ENCODE measurements around the gene ZNF319. TPM values are rescaled to one million over a fixed set of nuclear protein-coding genes. Genes with fewer than 3 reads are reported as not detected.

Gene ZNF319
- total RNA-seq, 1 donor from 2014 or later = 11.5 TPM

- H3K4me1 ChIP-seq (ENCODE audit: insufficient read depth, low read length) = no peaks in the 10 kb centered on the region
- no peaks in the 10 kb centered on the region for H3K9me3 ChIP-seq (ENCODE audit: insufficient read depth, low read depth, low read length)
- no peak overlapping the region for H3K27ac ChIP-seq (ENCODE audit: low read depth, low read length)
- H3K79me2 ChIP-seq (ENCODE audit: insufficient read depth, low read length) = no peaks in the 10 kb centered on the region
- Mint-ChIP-seq H3K4me3 (ENCODE audit: unreplicated experiment) (no peak overlapping the region), H3K27me3 (ENCODE audit: low read depth, unreplicated experiment) (peaks cover 2% of the 10 kb centered on the region), H3K9me3 (ENCODE audit: unreplicated experiment) (no peaks in the 10 kb centered on the region), H3K36me3 (ENCODE audit: low read depth, unreplicated experiment) (peaks cover 9% of the 10 kb centered on the region), H3K4me1 (ENCODE audit: low read depth, unreplicated experiment) (no peaks in the 10 kb centered on the region), H3K27ac (ENCODE audit: unreplicated experiment) (no peak overlapping the region)
- H3K27me3 ChIP-seq (ENCODE audit: insufficient read depth, low read length) = no peaks in the 10 kb centered on the region
- no peak for FAIRE-seq
- H3K4me2 ChIP-seq (ENCODE audit: low read length) = no peak overlapping the region
- no peak for TF ChIP-seq CTCF (IDR thresholded peaks at IDR 0.05; ENCODE audit: insufficient read depth, low read depth, low read length)
- no peak for TF ChIP-seq EZH2 (IDR thresholded peaks at IDR 0.05; ENCODE audit: insufficient read depth, low read length)
- no peak for DNase-seq (ENCODE audit: low read depth)
- H3K36me3 ChIP-seq (ENCODE audit: insufficient read depth, low read length) = no peaks in the 10 kb centered on the region
- H3K9ac ChIP-seq (ENCODE audit: low read length) = no peak overlapping the region
- no peaks in the 10 kb centered on the region for H4K20me1 ChIP-seq (ENCODE audit: insufficient read depth, low read length)
- no peak overlapping the region for H3K4me3 ChIP-seq (ENCODE audit: insufficient read depth, low read depth, low read length)
- no peak overlapping the region for H2AFZ ChIP-seq (ENCODE audit: low read depth, low read length)
Observed at GRCh38 chr16:58038219-58038641, 37.8 kb upstream of the ZNF319 start.

DNA sequence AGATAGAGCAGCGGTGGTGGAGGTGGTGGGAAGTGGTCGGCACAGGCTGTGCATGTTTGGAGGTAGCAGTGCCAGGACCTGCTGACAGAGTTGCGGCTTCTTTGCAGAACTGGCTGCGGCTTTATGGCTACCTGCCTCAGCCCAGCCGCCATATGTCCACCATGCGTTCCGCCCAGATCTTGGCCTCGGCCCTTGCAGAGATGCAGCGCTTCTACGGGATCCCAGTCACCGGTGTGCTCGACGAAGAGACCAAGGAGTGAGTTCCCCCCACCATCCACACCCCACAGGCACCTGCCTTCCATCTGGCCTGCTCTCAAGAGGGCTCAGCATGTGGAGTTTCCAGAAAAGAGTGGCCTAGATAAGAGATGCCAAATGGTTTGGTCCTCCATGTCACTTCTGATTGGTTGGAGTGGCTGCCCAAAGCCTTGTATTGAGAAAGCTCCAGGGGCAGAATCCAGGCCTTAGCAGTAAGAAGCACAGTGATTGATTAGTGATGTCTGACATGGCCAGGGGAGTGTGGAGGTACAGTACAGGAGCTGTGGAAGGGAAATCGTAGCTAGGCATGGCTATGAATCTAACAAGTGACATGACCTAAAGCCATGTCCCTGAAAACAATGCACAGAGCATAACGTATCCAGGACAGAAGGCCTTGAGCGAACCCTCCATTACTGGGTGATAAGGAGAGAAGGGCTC lies 37.0 kb upstream of the ZNF319 start:
- Histone ChIP-seq H3K36me3 (ENCODE audit: insufficient read depth, low read length) (no peaks in the 10 kb centered on the region), H3K79me2 (ENCODE audit: insufficient read depth, low read length) (no peaks in the 10 kb centered on the region), H3K9ac (ENCODE audit: low read length) (no peak overlapping the region), H3K4me3 (ENCODE audit: insufficient read depth, low read depth, low read length) (no peak overlapping the region), H3K9me3 (ENCODE audit: insufficient read depth, low read depth, low read length) (no peaks in the 10 kb centered on the region), H3K4me1 (ENCODE audit: insufficient read depth, low read length) (no peaks in the 10 kb centered on the region), H3K27me3 (ENCODE audit: insufficient read depth, low read length) (no peaks in the 10 kb centered on the region), H4K20me1 (ENCODE audit: insufficient read depth, low read length) (no peaks in the 10 kb centered on the region), H2AFZ (ENCODE audit: low read depth, low read length) (no peak overlapping the region), H3K4me2 (ENCODE audit: low read length) (no peak overlapping the region), H3K27ac (ENCODE audit: low read depth, low read length) (no peak overlapping the region)
- DNase-seq (ENCODE audit: low read depth) (no peak), FAIRE-seq (no peak)
- Mint-ChIP-seq H3K4me3 (ENCODE audit: unreplicated experiment) (no peak overlapping the region), H3K36me3 (ENCODE audit: low read depth, unreplicated experiment) (peaks cover 7% of the 10 kb centered on the region), H3K9me3 (ENCODE audit: unreplicated experiment) (no peaks in the 10 kb centered on the region), H3K27me3 (ENCODE audit: low read depth, unreplicated experiment) (peaks cover 2% of the 10 kb centered on the region), H3K4me1 (ENCODE audit: low read depth, unreplicated experiment) (no peaks in the 10 kb centered on the region), H3K27ac (ENCODE audit: unreplicated experiment) (no peak overlapping the region)
- no peak for TF ChIP-seq EZH2 (IDR thresholded peaks at IDR 0.05; ENCODE audit: insufficient read depth, low read length)

GRCh38 chr16:58036943-58037342 lies 36.5 kb upstream of the ZNF319 start:
- FAIRE-seq = no peak
- no peak overlapping the region for H3K27ac Mint-ChIP-seq (ENCODE audit: unreplicated experiment)
- Histone ChIP-seq H3K27ac (ENCODE audit: low read depth, low read length) (no peak overlapping the region), H2AFZ (ENCODE audit: low read depth, low read length) (no peak overlapping the region), H3K4me1 (ENCODE audit: insufficient read depth, low read length) (no peaks in the 10 kb centered on the region), H3K4me3 (ENCODE audit: insufficient read depth, low read depth, low read length) (no peak overlapping the region), H3K9me3 (ENCODE audit: insufficient read depth, low read depth, low read length) (no peaks in the 10 kb centered on the region), H3K9ac (ENCODE audit: low read length) (no peak overlapping the region), H3K36me3 (ENCODE audit: insufficient read depth, low read length) (no peaks in the 10 kb centered on the region), H3K4me2 (ENCODE audit: low read length) (no peak overlapping the region), H4K20me1 (ENCODE audit: insufficient read depth, low read length) (no peaks in the 10 kb centered on the region), H3K27me3 (ENCODE audit: insufficient read depth, low read length) (no peaks in the 10 kb centered on the region), H3K79me2 (ENCODE audit: insufficient read depth, low read length) (no peaks in the 10 kb centered on the region)
- TF ChIP-seq EZH2 (IDR thresholded peaks at IDR 0.05; ENCODE audit: insufficient read depth, low read length) (no peak), CTCF (IDR thresholded peaks at IDR 0.05; ENCODE audit: insufficient read depth, low read depth, low read length) (no peak)
- H3K36me3 Mint-ChIP-seq (ENCODE audit: low read depth, unreplicated experiment) = peaks cover 7% of the 10 kb centered on the region
- no peaks in the 10 kb centered on the region for H3K4me1 Mint-ChIP-seq (ENCODE audit: low read depth, unreplicated experiment)
- no peak overlapping the region for H3K4me3 Mint-ChIP-seq (ENCODE audit: unreplicated experiment)
- no peaks in the 10 kb centered on the region for H3K9me3 Mint-ChIP-seq (ENCODE audit: unreplicated experiment)
- peaks cover 2% of the 10 kb centered on the region for H3K27me3 Mint-ChIP-seq (ENCODE audit: low read depth, unreplicated experiment)
- no peak for DNase-seq (ENCODE audit: low read depth)

Measured in astrocyte (in vitro differentiated cells and primary cell).